OCI-LY1 (cell line): Measurements from ENCODE around the gene PON2.
A peak's percentile ranks its signal among the peaks of the same experiment; 100 is the strongest.

ENCODE experiments used
- H2AFZ ChIP-seq: fragments of 200-600 bp; sonication (generic), shearing (Covaris generic); 2 replicates; pipeline ENCODE4 v1.6.0; 2014; ENCODE audit warnings: antibody characterized with exemption, mild to moderate bottlenecking, low read length
- H3F3A ChIP-seq: fragments of 200-600 bp; sonication (generic), shearing (Covaris generic); 2 replicates; pipeline ENCODE4 v1.6.0; 2014; ENCODE audit warnings: mild to moderate bottlenecking, antibody characterized with exemption, low read length, moderate library complexity; ENCODE audit not compliant: insufficient read depth
- H3K27ac ChIP-seq: fragments of 200-600 bp; sonication (generic); 2 replicates; pipeline ENCODE4 v1.5.1; 2014; ENCODE audit warnings: low read length, mixed run types, mild to moderate bottlenecking, low read depth; ENCODE audit not compliant: poor library complexity, severe bottlenecking
- H3K27me3 ChIP-seq: fragments of 200-600 bp; sonication (generic); 2 replicates; pipeline ENCODE4 v1.6.0; 2014; ENCODE audit warnings: antibody characterized with exemption, mild to moderate bottlenecking, low read length, moderate library complexity; ENCODE audit not compliant: insufficient read depth
- H3K36me3 ChIP-seq: fragments of 200-600 bp; sonication (generic); 2 replicates; pipeline ENCODE4 v1.6.1; 2014; ENCODE audit warnings: mild to moderate bottlenecking, antibody characterized with exemption, low read length, moderate library complexity, mixed read lengths; ENCODE audit not compliant: insufficient read depth
- H3K4me1 ChIP-seq: fragments of 200-600 bp; sonication (generic); 2 replicates; pipeline ENCODE4 v1.5.1; 2014; ENCODE audit warnings: mild to moderate bottlenecking, low read length, moderate library complexity; ENCODE audit not compliant: insufficient read depth, severe bottlenecking
- H3K4me2 ChIP-seq: fragments of 200-600 bp; sonication (generic), shearing (Covaris generic); 2 replicates; pipeline ENCODE4 v1.6.1; 2014; ENCODE audit warnings: low read length
- H3K4me3 ChIP-seq: fragments of 200-600 bp; sonication (generic); 2 replicates; pipeline ENCODE4 v1.5.1; 2014; ENCODE audit warnings: low read length, low read depth, mild to moderate bottlenecking, mixed read lengths; ENCODE audit not compliant: poor library complexity, severe bottlenecking
- H3K79me2 ChIP-seq: fragments of 200-600 bp; shearing (Covaris generic); 2 replicates; pipeline ENCODE4 v1.6.1; 2016; ENCODE audit warnings: mixed run types, low read length, mixed read lengths; ENCODE audit not compliant: insufficient read depth
- H3K9ac ChIP-seq: fragments of 200-600 bp; sonication (generic), shearing (Covaris generic); 2 replicates; pipeline ENCODE4 v1.6.1; 2014; ENCODE audit warnings: mild to moderate bottlenecking, low read length, mixed read lengths
- H3K9me2 ChIP-seq: fragments of 200-600 bp; sonication (generic), shearing (Covaris generic); 2 replicates; pipeline ENCODE4 v1.6.1; 2014; ENCODE audit warnings: low read depth, mild to moderate bottlenecking, low read length, mixed read lengths
- H3K9me3 ChIP-seq: fragments of 200-600 bp; shearing (Covaris generic); 2 replicates; pipeline ENCODE4 v1.6.1; 2014; ENCODE audit warnings: low read length, mixed read lengths
- H4K20me1 ChIP-seq: fragments of 200-600 bp; sonication (generic), shearing (Covaris generic); 2 replicates; pipeline ENCODE4 v1.6.0; 2016; ENCODE audit warnings: mild to moderate bottlenecking, low read length; ENCODE audit not compliant: insufficient read depth
- CTCF ChIP-seq: fragments of 200-600 bp; sonication (generic), shearing (Covaris generic); IDR thresholded peaks from 2 replicates; pipeline ENCODE4 v1.5.1; 2017; ENCODE audit warnings: mild to moderate bottlenecking, antibody characterized with exemption, low read length, moderate library complexity, mixed read lengths
- EZH2 ChIP-seq: fragments of 200-600 bp; sonication (generic), shearing (Covaris generic); IDR thresholded peaks from 2 replicates; pipeline ENCODE4 v1.8.0; 2017; ENCODE audit warnings: borderline replicate concordance, mixed run types, mild to moderate bottlenecking, antibody characterized with exemption, low read length, moderate library complexity, mixed read lengths

Gene PON2

GRCh38 chr7:95476072-95476847, 41.4 kb upstream of the PON2 start:
- H3K4me2 ChIP-seq, result no peak overlapping the region
- H2AFZ ChIP-seq, result peak overlapping the region; percentile 45
- H3K9me3 ChIP-seq, result no peaks in the 10 kb centered on the region
- H3K9me2 ChIP-seq, result no peaks in the 10 kb centered on the region
- no peaks in the 10 kb centered on the region for H4K20me1 ChIP-seq
- TF ChIP-seq EZH2, result no peak
- no peak for TF ChIP-seq CTCF
- no peak overlapping the region for H3K27ac ChIP-seq
- H3K9ac ChIP-seq, result no peak overlapping the region
- no peaks in the 10 kb centered on the region for H3K79me2 ChIP-seq
- H3K27me3 ChIP-seq, result no peaks in the 10 kb centered on the region
- H3K4me3 ChIP-seq, result no peak overlapping the region
- no peaks in the 10 kb centered on the region for H3K36me3 ChIP-seq
- H3F3A ChIP-seq, result no peaks in the 10 kb centered on the region
- peaks cover 13% of the 10 kb centered on the region for H3K4me1 ChIP-seq

- Histone ChIP-seq H3K27me3 (no peaks in the 10 kb centered on the region), H3K9me3 (no peaks in the 10 kb centered on the region), H3K36me3 (no peaks in the 10 kb centered on the region), H3K4me2 (no peak overlapping the region), H3K9ac (no peak overlapping the region), H3F3A (no peaks in the 10 kb centered on the region), H4K20me1 (no peaks in the 10 kb centered on the region), H3K27ac (no peak overlapping the region), H3K9me2 (no peaks in the 10 kb centered on the region), H3K4me1 (peaks cover 25% of the 10 kb centered on the region), H2AFZ (no peak overlapping the region), H3K79me2 (no peaks in the 10 kb centered on the region), H3K4me3 (no peak overlapping the region)
- TF ChIP-seq EZH2, result no peak
- TF ChIP-seq CTCF, result no peak
Measured at GRCh38 chr7:95473276-95473985, 38.6 kb upstream of the PON2 start.

GRCh38 chr7:95472581-95473161, 37.8 kb upstream of the PON2 start:
- H3K4me2 ChIP-seq, result no peak overlapping the region

More at GRCh38 chr7:95472581-95473161, 37.8 kb upstream of the PON2 start:
- H3K9me3 ChIP-seq, result no peaks in the 10 kb centered on the region
- no peaks in the 10 kb centered on the region for H3K9me2 ChIP-seq
- no peak for TF ChIP-seq EZH2
- TF ChIP-seq CTCF, result no peak
- no peak overlapping the region for H3K9ac ChIP-seq
- no peaks in the 10 kb centered on the region for H3K79me2 ChIP-seq
- no peaks in the 10 kb centered on the region for H3F3A ChIP-seq
- no peak overlapping the region for H3K27ac ChIP-seq
- no peaks in the 10 kb centered on the region for H4K20me1 ChIP-seq
- H2AFZ ChIP-seq, result no peak overlapping the region
- no peaks in the 10 kb centered on the region for H3K27me3 ChIP-seq
- no peaks in the 10 kb centered on the region for H3K36me3 ChIP-seq
- H3K4me1 ChIP-seq, result peaks cover 24% of the 10 kb centered on the region
- no peak overlapping the region for H3K4me3 ChIP-seq
